Retina (tissue), 1 donor: ENCODE data around the gene SEPTIN12.
"Not testable (repeated sequence)": the region's sequence is repeated elsewhere in the genome, so short reads cannot be mapped to it uniquely, and the experiment has no call there.

ENCODE experiments used
- DNase-seq: peaks from one replicate; pipeline ENCODE4 v3.0.0-alpha.2; 2016

Gene SEPTIN12

DNA sequence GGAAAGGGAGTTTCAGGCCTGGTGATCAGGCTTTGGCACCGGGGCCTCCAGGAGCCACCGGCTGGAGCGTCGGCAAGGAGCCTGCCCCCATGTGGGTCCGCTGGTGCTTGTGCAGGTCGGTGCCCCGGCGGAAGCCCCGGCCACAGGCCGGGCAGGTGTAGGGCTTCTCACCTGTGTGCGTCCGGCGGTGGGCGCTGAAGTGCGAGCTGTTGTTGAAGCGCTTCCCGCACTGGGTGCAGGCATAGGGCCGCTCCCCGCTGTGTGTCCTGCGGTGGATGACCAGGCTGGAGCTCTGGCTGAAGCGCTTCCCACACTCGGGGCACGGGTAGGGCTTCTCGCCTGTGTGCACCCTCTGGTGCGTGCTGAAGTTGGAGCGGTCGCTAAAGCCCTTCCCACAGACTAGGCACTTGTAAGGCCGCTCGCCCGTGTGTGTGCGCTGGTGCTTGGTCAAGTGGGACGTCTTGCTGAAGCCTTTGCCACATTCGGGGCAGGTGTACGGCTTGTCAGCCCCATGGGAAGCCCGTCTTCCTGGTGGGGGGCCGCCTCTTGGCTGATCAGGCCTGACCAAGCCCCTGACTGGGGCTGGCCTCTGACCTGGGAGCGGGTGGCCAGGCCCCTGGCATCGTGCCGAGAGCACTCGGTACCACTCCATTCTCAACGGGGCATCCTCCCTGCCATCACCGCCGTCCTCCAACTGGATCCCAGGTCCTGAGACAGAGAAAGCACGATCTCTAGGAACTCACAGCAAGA, 35.6 kb downstream of the SEPTIN12 start:
- no peak for DNase-seq

DNA sequence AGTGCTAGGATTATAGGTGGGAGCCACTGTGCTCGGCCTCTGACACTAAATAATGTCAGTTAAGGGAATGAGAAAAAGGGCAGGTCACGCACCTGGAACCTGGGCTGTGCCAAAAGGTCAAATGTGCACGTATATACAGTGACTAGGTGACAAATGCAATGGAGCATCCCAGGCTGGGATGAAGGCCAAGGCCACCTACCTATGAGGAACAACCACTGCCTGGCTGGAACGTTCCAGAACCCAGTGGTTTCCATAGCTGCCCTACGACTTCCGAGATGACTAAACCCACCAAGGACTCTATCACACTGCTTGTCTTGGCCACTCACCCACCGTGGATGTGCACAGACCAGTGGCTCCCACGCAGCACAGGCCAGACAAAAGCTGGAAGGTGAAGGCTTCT, 37.2 kb downstream of the SEPTIN12 start:
- no peak for DNase-seq

DNA sequence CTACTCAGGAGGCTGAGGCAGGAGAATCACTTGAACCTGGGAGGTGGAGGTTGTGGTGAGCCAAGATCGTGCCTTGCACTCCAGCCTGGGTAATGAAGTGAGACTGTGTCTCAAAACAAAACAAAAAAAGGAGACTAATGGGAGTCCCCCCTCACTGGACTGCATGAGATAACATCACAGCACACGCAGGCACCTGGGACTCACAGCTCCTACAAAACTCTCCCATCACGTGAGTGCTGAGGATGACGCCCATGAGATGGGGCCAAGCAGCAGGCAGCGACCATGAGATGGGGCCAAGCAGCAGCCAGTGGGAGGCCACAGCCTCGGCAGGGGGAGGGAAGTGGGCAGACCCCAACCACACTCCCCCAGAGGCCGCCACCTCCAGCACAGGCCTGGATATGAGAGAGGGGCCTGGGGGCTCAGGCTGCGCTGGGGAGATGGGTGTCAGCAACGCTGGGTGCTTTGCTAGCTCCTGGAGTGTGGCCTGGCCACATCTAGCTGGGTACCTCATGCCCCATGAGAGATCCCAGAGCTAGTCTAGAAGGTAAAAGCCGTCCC, 38.4 kb downstream of the SEPTIN12 start:
- no peak for DNase-seq

DNA sequence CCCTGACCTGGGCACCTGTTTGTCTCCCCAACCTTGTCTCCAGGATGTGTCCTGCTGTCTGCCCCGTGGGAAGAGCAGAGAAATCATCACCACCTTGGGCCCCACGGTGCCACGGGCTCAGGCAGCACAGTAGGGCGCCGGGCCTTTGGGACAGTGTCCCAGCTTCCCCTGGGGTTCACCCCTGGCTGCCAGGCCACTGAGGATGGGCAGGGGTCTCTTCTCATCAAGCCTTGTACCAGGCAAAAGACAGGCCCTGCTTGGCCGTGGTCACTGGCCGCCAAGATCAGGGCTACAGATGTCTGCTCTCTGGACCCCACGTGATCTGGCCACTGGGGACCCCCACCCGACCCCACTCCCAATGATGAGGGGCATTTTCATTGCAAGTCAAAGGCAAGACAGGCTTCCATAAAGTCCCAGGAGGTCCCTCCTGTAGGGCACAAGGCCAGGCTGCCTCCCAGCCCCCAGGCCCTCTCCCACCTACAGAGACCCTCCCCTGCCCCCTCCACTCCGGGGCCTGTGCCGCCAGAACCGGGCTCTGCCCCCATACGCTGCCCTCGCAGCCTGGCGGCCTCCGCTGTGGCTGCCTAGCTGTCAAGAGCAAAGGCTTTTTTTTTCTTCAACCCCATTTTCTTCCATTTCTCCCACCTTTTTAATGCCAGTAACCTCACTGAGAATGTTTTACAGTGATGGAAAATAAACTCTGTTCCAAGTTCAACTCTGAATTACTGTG, 39.3 kb downstream of the SEPTIN12 start:
- no peak for DNase-seq

DNA sequence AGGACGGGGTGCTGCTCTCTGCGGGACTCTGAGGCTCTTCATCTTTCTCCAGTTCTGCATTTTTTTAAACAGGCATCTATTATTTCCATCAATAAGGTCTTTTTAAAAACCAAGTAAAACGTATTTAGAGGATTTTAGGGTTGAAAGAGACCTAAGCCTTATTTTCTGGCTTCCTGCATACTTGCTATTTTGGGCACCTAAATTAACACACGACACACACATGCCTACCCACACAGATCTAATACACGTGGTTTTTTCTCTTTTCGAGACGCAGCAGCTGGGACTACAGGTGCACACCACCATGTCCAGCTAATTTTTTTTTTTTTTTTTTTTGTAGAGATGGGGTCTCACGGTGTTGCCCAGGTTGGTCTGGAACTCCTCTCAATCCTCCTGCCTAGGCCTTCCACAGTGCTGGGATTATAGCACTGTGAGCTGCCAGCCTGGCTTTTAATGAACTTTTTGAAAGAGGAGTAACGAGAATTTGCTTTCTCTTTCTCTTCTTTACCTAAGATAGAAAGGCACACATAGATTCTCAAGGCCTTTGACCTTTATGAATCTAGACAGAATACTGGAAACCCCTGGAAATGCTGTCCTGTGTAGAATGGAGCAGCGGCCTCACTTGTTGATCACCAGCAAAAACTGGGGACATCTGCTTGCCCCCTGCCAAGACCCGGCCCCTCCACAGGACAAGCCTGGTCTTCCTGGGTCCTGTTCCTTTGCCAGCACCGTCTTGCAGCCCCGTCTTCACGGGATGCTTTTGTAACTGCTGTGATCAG, 40.1 kb downstream of the SEPTIN12 start:
- no peak for DNase-seq

DNA sequence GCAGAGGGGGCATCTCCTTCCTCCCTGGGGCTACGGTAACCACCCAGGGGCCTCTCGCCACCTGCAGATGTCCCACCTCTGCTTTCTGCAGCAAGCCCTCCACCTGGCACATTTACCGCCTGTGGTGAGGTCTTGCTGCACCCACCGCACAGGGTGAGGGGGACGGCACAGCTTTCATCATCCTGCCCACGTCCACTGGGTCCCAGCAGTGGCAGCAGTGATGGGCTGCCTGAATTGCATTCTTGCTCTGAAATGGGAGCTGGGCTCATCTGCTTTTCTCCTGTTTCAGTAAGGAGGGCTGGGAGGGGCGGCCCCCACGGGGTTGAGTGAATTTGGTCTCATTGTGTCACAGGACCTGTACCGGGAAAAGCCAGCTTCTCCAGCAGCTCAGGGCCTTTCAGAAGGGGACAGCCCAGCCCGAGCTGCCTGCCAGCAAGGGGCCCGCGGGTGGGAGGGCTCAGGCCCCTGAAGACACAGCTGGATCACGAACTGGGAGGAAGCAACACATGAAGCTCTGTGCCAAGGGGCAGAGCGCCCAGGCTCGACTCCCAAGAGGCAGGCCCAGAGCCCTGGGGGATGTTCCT, 41.1 kb downstream of the SEPTIN12 start:
- DNase-seq = no peak

DNA sequence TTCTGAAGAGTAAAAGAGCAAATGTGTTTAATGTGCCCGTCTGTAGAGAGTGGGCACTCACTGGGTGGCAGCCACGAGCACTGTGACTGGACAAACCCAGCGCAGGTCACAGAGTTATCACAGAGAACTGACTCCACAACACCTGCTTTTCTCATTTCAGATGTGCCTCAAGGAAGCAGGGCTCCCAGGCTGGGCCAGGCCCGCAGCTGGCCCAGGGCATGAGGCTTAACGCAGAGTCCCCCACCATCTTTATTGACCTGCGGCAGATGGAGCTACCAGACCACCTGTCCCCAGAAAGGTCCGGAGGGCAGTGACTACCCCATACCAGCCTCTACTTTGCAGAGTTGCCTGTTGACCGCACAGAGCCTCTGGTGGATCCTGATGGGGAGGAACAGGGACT, 41.9 kb downstream of the SEPTIN12 start:
- DNase-seq = no peak

DNA sequence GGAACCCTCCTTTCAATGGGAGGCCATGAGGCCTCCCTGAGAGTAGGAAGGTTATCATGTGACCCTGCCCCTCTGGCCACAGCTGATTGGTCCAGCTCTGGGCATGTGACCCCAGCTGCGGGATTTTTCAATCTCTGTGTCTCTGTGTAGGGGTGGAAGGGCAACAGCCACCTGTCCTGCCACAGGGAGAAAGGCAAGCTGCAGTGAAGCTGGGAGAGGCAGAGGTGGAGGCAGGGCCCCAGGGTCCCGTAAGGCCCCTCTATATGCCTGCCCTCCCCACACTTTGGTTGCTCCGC, 42.9 kb downstream of the SEPTIN12 start:
- no peak for DNase-seq

DNA sequence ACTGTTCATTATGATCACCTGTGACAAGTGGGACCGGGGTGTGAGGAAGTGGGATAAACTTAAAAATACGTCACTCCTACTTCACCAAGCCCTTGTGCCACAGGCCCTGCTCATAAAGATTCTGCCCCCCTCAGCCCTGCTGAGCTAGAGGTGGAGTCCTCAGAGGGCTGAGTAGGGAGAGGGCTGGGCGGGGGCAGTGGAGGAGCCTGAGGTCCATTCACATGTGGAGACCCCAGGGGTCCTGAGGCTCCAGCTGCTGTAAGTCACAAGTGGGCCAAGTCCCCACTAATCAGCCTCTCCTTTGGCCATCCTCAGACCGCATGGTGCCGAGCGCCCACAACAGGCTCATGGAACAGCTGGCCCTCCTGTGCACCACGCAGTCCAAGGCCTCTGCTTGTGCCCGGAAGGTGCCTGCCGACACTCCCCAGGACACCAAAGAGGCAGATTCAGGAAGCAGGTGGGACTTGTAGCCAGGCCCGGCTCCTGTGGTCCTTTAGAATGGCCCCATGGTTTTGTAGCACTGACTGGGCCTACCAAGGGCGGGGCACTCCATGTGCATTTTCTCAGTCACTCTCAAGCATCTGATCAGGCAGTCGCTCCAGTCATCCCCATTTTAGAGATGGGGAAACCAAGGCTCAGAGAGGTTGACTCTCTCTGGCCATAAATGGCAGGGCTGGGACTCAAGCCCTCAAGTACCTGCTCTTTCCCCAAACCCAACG, 43.4 kb downstream of the SEPTIN12 start:
- DNase-seq = no peak

DNA sequence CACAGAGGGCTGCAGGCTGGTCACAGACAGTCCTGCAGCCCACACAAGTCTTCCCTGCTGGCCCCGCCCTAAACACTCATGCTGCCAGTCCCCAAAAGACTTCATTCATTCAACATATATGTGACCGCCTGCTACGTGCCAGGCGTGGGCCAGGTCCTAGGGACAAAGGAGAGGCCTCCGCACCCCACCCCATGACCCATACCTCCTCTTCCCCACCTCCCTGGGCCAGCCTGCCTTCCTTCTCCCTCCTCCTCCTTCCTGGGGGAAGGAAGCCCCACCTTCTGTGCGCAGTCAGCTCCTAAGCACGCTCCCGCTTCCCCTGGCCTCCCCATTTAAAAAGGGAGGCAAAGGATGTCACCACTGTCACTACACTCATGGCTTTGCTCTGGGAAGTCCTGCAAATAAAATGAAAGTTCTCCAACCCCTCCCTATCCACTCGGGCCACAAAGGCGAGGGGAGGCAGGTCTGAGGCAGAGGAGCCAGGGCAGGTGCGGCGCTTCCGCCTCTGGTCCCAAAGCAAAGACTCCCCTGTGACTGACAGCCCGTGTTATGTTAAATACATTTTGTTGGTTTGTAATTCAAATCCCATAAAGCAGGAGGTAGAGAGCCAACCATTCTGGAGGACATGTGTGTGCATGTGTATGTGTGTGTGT, 44.8 kb downstream of the SEPTIN12 start:
- no peak for DNase-seq

DNA sequence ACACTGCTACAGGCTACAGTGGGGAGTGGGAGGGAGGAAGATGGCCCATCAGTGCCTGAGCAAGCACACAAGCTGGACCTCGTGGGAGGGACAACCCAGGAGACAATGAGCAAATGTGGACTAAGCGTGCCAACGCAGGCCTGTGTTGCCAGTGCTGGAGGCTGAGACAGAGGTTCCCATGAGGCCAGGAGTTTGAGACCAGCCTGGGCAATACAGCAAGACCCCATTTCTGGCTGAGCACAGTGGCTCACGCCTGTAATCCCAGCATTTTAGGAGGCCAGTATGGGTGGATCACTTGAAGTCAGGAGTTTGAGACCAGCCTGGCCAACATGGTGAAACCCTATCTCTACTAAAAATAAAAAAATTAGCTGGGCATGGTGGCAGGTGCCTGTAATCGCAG, 49.8 kb downstream of the SEPTIN12 start:
- DNase-seq = not testable (repeated sequence)

DNA sequence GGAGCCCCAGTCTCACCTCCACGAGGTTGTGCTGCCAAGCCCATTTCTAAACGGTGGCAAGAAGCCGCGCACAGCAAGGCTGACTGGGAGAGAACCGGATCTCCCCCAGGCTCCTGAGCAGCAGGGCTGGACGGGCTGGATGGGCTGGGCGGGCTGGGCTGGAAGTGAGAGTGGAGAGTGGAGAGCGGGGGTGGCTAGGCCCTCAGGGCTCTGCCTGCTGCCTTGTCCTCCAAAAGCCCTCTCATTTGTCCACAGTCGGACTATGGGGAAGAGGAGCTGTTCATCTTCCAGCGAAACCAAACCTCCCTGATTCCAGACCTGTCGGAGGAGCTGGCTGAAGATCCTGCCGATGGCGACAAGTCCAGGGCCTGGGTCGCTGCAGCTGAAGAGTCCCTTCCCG, 50.6 kb downstream of the SEPTIN12 start:
- no peak for DNase-seq

DNA sequence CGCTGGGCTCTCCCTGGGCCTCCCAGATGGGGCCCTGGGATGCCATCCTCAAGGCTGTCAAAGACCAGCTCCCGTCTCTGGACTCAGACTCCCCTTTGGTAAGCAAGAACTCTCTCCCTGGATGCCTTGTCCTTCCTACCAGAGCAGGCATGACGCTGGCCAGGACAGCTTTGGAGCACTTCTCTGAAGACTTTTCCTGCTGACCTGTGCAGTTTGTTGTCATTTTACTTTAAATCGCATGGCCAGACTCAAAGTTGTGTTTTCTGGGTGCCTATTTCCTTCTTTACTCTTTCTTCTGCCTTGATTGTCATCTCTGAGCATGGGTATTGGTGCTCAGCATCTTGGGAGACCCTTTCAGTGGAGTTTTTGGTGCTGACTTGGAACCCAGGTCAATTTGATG, 51.6 kb downstream of the SEPTIN12 start:
- no peak for DNase-seq

DNA sequence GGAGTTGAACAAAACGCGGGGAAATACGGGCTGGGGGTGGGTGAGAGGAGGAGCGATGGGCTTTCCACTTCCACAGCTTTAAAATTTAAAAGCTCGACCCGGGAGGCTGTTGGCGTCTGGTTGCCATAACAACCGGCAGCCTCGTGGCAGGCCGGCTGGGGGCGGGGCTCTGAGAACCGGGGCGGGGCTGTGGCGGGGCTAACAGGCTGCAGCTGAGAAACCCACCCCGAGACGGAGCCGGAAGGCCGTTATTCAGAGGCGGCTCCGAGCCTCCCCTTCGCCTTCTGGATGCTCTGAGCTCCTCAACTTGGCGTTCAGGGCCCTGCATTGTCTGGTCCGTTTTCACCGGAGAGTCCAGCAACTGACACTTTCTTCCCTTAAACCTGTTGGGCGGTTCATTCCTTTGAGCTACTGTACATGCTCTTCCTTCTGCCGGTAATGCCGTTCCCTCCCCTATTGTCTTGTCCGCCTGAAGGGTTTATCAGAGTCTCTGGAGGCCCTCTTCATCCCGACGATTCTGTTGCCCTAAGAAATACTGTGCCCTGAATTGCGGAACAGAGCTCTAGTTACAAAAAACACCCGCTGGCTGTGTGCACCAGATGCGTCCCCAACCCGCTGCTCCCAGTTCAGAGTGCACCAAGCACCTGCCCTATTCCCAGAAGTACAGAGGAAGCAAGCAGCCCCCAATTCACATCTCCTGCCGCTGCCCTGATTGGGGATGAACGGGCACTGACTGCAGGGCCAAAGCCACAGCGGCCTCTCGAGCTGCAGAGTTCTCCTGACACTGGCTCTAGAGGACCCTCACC, 53.2 kb downstream of the SEPTIN12 start:
- peak; percentile 88 for DNase-seq

DNA sequence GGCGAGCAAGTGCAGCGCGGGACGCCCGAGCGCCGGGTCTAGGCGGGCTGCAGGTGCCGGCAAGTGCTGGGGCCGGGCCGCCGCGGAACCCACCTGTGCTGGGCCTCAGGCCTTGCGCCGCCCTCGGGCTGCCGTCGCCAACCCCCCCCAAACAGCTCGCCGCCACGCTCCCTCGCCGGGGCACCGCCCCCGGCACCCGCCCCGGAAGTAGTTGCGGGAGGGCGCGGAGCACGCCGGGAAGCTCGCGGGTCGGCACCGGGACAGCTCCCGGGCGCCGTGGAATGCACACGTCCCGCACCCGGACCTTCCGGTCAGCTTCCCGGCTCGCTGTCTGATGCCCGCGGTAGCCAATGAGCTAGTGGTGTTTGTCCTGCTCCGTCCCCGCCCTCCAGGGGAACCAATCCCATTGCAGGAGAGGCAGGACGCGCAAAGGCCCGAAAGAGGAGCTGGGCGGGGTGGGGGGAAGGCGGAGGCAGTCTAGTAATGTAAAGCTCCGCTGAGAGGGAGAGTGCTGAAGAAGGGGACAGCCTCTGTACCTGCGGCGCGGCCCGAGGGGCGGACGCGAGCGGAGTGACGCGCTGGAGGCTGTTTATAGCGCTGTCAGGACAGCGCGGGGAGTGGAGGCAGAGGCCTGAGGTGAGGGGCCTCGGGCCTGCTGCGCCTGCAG, 53.9 kb downstream of the SEPTIN12 start, which contains the start of the genes ANKS3 and DNAAF8:
ANKS3 (minus strand) TSS at position 209 of the 667 bp plus-strand sequence. CDS start 4,122 bp downstream, outside the sequence.
DNAAF8 (plus strand) TSS at position 475 of the 667 bp plus-strand sequence. CDS start 1,978 bp downstream, outside the sequence.
- DNase-seq = peak; percentile 91

DNA sequence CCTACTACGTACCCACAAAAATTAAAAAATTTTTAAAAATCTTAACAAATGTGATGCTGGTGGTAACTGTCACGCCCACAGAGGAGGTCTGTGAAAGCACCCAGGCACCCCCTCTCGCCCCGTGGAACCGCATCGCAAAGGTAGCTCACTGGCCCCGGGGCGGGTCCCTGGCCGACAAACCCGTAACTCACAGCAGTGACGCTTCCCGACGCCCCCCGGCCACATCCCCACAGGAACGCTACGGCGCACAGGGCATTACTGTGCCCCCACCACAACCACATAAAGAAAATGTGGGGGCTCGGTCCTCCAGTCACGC, 54.4 kb downstream of the SEPTIN12 start:
- DNase-seq = no peak

DNA sequence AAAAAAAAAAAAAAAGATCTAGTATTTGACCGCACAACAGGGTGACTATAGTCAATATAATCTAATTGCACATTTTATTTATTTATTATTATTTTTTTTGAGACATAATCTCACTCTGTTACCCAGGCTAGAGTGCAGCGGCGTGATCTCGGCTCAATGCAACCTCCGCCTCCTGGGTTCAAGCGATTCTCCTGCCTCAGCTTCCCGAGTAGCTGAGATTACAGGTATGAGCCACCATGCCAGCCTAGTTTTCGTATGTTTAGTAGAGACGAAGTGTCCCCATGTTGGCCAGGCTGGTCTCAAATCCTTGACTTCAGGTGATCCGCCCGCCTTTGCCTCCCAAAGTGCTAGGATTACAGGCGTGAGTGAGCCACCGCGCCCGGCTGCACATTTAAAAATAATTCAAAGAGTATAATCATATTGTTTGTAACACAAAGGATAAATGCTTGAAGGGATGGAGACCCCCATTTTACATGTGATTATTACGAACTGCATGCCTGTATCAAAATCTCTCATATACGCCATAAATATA, 54.9 kb downstream of the SEPTIN12 start:
- DNase-seq = no peak

DNA sequence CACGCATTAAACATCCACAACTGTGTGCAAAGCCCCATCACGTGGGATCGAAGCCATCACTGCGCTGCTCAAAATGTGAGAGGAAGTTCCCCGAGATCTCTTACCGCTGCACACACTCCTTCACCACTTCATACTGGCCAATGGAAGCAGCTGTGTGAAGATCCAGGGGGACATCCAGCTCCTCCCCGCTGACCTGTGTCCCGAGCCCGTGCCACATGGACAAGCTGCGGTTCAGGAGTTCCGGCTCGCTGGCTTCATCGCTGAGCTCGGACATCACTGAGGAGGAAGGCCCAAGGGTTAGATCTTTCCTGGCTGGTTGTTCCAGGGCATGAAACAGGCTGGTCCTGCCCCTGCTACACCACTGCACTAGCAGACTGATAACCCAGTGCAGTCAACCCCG, 58.3 kb downstream of the SEPTIN12 start:
- no peak for DNase-seq

DNA sequence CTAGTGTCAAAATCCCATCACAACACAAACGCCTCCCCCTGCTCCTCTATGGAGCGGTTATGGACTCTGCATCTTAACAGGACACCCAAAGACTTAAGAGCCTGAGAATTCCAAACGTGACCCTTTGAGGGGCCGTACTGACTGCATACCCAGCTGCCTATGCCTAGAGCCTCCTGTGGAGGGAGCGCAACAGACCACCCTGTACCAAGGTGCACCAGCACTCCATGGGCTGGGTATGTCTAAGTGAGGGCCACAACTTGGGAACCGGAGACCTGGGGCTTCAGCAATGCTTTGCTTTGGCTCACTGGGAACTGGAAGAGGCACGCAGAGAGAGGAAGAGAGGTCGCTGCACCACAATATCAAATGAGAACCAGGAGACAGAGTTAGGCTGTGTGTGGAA, 59.5 kb downstream of the SEPTIN12 start:
- DNase-seq = no peak
